Ascending aorta (tissue), 2 donors: Measurements from ENCODE around the gene DCDC2. TPM values are rescaled to one million over a fixed set of nuclear protein-coding genes. Genes with fewer than 3 reads are reported as not detected.
"Not testable (repeated sequence)": the region's sequence is repeated elsewhere in the genome, so short reads cannot be mapped to it uniquely, and the experiment has no call there.

Source experiments
- DNase-seq, 2 donors: peaks; one replicate each; pipeline ENCODE4 v3.0.0-alpha.2; 2019; ENCODE audit warnings: low spot score in 2 of 2
- H3K27ac ChIP-seq, 2 donors: fragments of 200-600 bp; sonication (generic); one replicate each; pipeline ENCODE4 v1.5.1; 2016 to 2017; ENCODE audit warnings: mild to moderate bottlenecking in 1 of 2
- H3K27me3 ChIP-seq: fragments of 200-600 bp; sonication (generic); one replicate; pipeline ENCODE4 v1.5.1; 2017
- H3K36me3 ChIP-seq, 2 donors: fragments of 200-600 bp; sonication (generic); one replicate each; pipeline ENCODE4 v1.5.1; 2016
- H3K4me1 ChIP-seq, 2 donors: fragments of 200-600 bp; sonication (generic); one replicate each; pipeline ENCODE4 v1.5.1; 2016 to 2017; ENCODE audit warnings: mild to moderate bottlenecking in 1 of 2
- H3K4me3 ChIP-seq, 2 donors: fragments of 200-600 bp; sonication (generic); one replicate each; pipeline ENCODE4 v1.5.1; 2016 to 2017; ENCODE audit warnings: mild to moderate bottlenecking in 1 of 2
- H3K9me3 ChIP-seq, 2 donors: fragments of 200-600 bp; sonication (generic); one replicate each; pipeline ENCODE4 v1.5.1; 2016
- intact Hi-C: fragments of 100-400 bp; cut with DNase I; formaldehyde crosslinking; loops from one replicate; pipeline ENCODE4 v1.15.1; 2023
- total RNA-seq: library from RNA; depleted of rRNA; stranded (reverse); fragments of >200 nt; gene quantifications from one replicate; pipeline ENCODE4 v1.1.0, GENCODE V29; 2016
- TF ChIP-seq, protein P1 (sequence below), 3 experiments: fragments of 200-600 bp in 2 of 3; fragments of 450-650 bp in 1 of 3; sonication (generic) in 2 of 3; IDR thresholded peaks; one replicate each; pipeline ENCODE4 v1.5.1; 2016 to 2019; ENCODE audit warnings: antibody characterized with exemption in 3 of 3, mild to moderate bottlenecking in 1 of 3, moderate library complexity in 1 of 3

Gene DCDC2
- total RNA-seq, 1 donor from 2014 or later, result not detected

DNA sequence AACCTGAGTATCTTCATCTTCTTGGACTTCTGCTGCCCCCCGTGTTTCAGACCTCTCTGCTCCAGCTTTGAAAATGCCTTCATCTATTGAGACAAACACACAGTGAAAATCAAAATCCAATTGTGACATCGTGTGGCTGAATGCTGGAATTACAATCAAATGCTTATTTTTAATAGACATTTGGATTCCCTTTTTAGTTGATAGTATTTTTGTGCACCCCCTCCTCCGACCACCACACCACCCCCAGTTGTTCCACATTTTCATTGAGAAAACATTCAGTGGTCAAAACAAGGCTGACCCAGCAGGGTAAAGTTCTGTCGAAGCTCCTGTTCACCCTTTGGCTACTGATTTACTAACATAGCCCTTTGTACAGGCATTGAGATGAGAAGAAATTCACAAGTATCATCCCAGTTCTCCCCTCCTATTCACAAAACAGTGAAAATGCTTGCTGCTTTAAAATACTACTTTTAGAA, 152.8 kb downstream of the DCDC2 start:
- Histone ChIP-seq H3K36me3 (no peaks in the 10 kb centered on the region), H3K9me3 (no peaks in the 10 kb centered on the region), H3K27ac (no peak overlapping the region), H3K27me3 (no peaks in the 10 kb centered on the region), H3K4me3 (no peak overlapping the region), H3K4me1 (no peaks in the 10 kb centered on the region)
- intact Hi-C loops, result loop anchor here (10.0 kb wide), 1 partner anchor 140 kb away; no protein-coding TSS in a partner anchor
- TF ChIP-seq, protein P1, sequence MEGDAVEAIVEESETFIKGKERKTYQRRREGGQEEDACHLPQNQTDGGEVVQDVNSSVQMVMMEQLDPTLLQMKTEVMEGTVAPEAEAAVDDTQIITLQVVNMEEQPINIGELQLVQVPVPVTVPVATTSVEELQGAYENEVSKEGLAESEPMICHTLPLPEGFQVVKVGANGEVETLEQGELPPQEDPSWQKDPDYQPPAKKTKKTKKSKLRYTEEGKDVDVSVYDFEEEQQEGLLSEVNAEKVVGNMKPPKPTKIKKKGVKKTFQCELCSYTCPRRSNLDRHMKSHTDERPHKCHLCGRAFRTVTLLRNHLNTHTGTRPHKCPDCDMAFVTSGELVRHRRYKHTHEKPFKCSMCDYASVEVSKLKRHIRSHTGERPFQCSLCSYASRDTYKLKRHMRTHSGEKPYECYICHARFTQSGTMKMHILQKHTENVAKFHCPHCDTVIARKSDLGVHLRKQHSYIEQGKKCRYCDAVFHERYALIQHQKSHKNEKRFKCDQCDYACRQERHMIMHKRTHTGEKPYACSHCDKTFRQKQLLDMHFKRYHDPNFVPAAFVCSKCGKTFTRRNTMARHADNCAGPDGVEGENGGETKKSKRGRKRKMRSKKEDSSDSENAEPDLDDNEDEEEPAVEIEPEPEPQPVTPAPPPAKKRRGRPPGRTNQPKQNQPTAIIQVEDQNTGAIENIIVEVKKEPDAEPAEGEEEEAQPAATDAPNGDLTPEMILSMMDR (IDR thresholded peaks at IDR 0.05), result peak; percentile 35 to 76 (median 50)
- DNase-seq, result no peak

DNA sequence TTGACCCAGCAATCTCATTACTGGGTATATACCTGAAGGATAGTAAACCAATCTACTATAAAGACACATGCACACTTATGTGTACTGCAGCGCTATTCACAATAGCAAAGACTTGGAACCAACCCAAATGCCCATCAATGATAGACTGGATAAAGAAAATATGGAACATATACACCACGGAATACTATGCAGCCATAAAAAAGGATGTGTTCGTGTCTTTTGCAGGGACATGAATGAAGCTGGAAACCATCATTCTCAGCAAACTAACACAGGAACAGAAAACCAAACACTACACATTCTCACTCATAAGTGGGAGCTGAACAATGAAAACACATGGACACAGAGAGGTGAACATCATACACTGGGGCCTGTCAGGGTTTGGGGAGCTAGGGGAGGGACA, 153.7 kb downstream of the DCDC2 start:
- H3K4me1 ChIP-seq, H3K9me3 ChIP-seq, H3K4me3 ChIP-seq, H3K36me3 ChIP-seq, DNase-seq, H3K27ac ChIP-seq, H3K27me3 ChIP-seq: not testable (repeated sequence)
- intact Hi-C loops, result loop anchor here (10.0 kb wide), 1 partner anchor 139 kb away; no protein-coding TSS in a partner anchor

DNA sequence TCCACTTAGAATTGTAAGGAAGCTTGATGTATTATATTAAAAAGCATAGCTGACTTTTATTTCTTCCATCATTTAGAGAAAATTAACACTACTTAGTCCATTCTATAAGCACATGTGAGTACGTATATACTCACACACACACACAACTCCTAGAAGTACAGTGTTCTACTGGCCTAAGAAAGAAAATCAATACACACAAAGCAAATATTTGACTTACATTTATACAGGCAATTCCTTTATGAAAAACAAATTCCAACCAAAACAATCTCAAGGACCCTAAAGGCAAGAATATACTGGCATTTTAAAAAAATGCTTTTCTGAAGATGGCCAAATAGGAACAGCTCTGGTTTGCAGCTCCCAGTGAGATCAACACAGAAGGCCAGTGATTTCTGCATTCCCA, 160.0 kb downstream of the DCDC2 start:
- intact Hi-C loops, result no loop called here
- Histone ChIP-seq H3K9me3 (no peaks in the 10 kb centered on the region), H3K36me3 (no peaks in the 10 kb centered on the region), H3K4me1 (no peaks in the 10 kb centered on the region), H3K27me3 (no peaks in the 10 kb centered on the region), H3K4me3 (no peak overlapping the region), H3K27ac (no peak overlapping the region)
- TF ChIP-seq, protein P1 (IDR thresholded peaks at IDR 0.05), result no peak
- no peak for DNase-seq

DNA sequence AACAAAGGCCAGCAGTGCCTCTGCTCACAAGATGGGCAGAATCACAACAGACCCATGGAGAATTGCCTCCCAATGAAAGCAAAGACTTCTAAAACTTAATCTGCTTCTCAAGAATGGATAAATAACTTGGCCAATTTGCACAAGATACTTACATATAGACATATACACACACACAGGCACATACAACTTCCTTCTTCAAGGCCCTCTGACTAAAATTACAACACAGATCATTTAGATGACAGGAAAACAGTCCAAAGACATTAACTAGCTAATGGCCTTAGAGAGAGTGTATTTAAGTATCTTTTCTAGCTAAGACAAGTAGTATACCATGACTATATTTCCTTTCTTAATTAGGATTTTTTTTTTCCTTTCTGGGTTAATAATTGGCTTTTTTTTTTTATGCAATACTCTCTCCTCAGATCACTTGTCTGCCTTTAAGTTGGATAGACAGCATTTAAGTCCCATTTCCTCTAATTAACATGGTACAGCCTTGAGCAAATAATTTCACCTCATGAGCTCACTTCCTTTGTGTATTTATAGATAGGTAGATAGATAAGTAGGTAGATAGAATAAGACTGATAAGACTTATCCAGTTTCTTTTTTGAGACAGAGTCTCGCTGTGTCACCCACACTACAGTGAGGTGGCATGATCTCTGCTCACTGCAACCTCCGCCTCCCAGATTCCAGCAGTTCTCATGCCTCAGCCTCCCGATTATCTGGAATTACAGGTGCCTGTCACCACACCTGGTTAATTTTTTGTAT, 161.8 kb downstream of the DCDC2 start:
- H3K27me3 ChIP-seq, result no peaks in the 10 kb centered on the region

DNA sequence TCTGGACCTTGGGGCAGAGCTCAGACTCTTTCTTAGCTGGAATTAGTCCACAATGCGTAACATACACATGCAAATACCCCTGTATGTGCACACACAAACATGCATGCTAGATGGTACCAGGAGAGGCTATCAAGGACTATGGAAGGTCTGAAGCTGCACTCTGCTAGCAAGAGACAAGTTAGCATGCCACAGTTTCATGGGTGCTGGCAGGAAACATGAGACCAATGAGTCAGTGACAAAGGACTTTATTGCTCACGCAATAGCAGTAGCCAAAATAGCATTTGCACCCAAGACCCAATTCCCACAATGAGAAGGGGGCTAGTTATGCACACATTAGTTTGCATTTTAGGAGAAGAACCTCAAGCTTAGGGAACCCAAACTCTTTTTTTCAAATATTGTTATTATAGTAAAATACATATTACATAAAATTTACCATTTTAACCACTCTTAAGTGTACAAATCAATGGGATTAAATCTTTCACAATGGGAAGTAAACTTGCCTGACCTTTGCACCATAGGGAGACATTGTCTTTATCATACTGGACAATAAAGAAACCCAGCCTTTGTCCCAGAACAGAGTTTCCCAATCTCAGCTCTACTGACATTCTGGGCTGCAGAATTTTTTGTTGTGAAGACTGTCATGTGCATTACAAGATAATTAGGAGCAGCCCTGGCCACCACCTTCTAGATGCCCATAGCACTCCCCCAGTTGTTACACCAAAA, 162.7 kb downstream of the DCDC2 start:
- Histone ChIP-seq H3K4me3 (no peak overlapping the region), H3K9me3 (no peaks in the 10 kb centered on the region), H3K36me3 (no peaks in the 10 kb centered on the region), H3K4me1 (no peaks in the 10 kb centered on the region), H3K27me3 (no peaks in the 10 kb centered on the region), H3K27ac (no peak overlapping the region)
- TF ChIP-seq, protein P1 (IDR thresholded peaks at IDR 0.05), result no peak
- intact Hi-C loops, result no loop called here
- DNase-seq, result no peak

More for the DNA sequence above, 161.8 kb downstream of the DCDC2 start:
- no peak for DNase-seq
- Histone ChIP-seq H3K4me1 (no peaks in the 10 kb centered on the region), H3K9me3 (no peaks in the 10 kb centered on the region), H3K27ac (no peak overlapping the region), H3K36me3 (no peaks in the 10 kb centered on the region), H3K4me3 (no peak overlapping the region)
- intact Hi-C loops, result no loop called here
- TF ChIP-seq, protein P1 (IDR thresholded peaks at IDR 0.05), result no peak

DNA sequence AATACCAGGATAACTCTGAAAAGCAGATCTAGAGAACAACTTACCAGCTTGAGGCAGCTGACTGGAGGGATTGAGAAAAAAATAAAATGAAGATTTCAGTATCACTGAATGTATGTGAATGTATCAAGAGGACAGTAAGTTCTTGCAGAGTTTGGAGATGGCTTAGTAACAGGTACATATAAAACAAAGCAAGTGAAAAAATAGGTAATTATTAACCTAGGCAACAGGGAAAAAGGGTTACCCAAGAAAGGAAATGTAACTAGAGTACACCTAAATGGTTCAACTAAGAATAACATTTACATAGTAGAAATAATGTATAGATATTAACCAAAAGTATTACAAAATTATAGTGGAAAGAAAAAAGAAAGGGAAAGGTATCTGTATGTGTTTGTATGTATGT, 164.5 kb downstream of the DCDC2 start:
- TF ChIP-seq, protein P1 (IDR thresholded peaks at IDR 0.05), result no peak
- Histone ChIP-seq H3K27ac (no peak overlapping the region), H3K9me3 (no peaks in the 10 kb centered on the region), H3K27me3 (no peaks in the 10 kb centered on the region), H3K4me3 (no peak overlapping the region), H3K4me1 (no peaks in the 10 kb centered on the region), H3K36me3 (no peaks in the 10 kb centered on the region)
- intact Hi-C loops, result no loop called here
- no peak for DNase-seq
